ENCODE results near the gene EFCAB8. TPM values are rescaled to one million over a fixed set of nuclear protein-coding genes. Genes with fewer than 3 reads are reported as not detected.

EFCAB8 gene
- total RNA-seq, 1 experiment from 2014 or later: 0.09 TPM

DNA sequence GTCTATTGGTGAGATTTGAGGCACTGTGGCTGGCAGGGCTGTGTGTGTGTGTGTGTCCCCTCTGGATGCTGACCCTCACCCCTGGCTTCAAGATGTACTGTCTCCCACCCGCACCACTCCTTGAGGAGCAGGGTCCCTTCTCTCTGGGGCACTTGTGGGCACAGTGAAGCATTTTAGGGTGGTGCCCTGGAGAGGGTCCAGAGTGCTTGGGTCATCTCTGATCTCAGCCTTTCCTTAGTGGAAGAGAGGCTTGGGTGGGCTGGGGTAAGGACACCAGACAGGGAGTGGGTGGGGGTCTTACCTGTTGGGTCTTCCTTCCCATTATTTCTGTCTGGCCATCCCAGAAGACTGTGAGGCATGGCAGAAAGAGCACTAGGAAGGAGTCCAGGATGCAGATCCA lies 66.1 kb downstream of the EFCAB8 start:
- Histone ChIP-seq H4K91ac (ENCODE audit: insufficient read length, low read depth, low read length) (no peak overlapping the region), H3K9ac (ENCODE audit: extremely low read depth, insufficient read length, low read length) (no peak overlapping the region), H4K8ac (replicated peaks; ENCODE audit: insufficient read length, low read depth, low read length) (no peak overlapping the region), H3K9me3 (ENCODE audit: control insufficient read depth, low read depth, low read length) (no peaks in the 10 kb centered on the region), H2BK15ac (ENCODE audit: low read depth, low read length) (no peak overlapping the region), H3K79me1 (ENCODE audit: insufficient read depth, low read depth, low read length, poor library complexity, severe bottlenecking) (no peaks in the 10 kb centered on the region), H3K4ac (ENCODE audit: low read depth, low read length) (no peak overlapping the region), H3K27ac (ENCODE audit: insufficient read length, low read depth, low read length) (no peak overlapping the region), H3K4me2 (ENCODE audit: insufficient read depth, insufficient read length, low read length) (no peak overlapping the region), H3T11ph (ENCODE audit: low read length) (no peak overlapping the region), H2BK5ac (ENCODE audit: insufficient read length, low read length) (no peak overlapping the region), H3K27me3 (ENCODE audit: insufficient read depth, low read length) (no peaks in the 10 kb centered on the region), H2AFZ (ENCODE audit: low read length) (no peak overlapping the region), H2BK120ac (ENCODE audit: low read depth, low read length, poor library complexity, severe bottlenecking) (no peak overlapping the region), H3K4me1 (ENCODE audit: insufficient read depth, low read length) (no peaks in the 10 kb centered on the region), H3K23ac (ENCODE audit: insufficient read length, low read depth, low read length) (no peak overlapping the region), H3K79me2 (ENCODE audit: insufficient read depth, low read length) (no peaks in the 10 kb centered on the region), H3K56ac (ENCODE audit: insufficient read length, low read depth, low read length) (no peak overlapping the region), H3K14ac (ENCODE audit: insufficient read depth, low read length) (no peak overlapping the region), H2BK20ac (ENCODE audit: low read depth, low read length, poor library complexity, severe bottlenecking) (no peak overlapping the region), H2AK5ac (ENCODE audit: insufficient read length, low read length) (no peak overlapping the region), H2BK12ac (ENCODE audit: insufficient read length, low read depth, low read length) (no peak overlapping the region), H3K18ac (ENCODE audit: insufficient read length, low read depth, low read length) (no peak overlapping the region), H4K5ac (ENCODE audit: insufficient read length, low read depth, low read length) (no peak overlapping the region), H4K20me1 (ENCODE audit: control insufficient read depth, insufficient read depth, insufficient read length) (no peaks in the 10 kb centered on the region), H3K23me2 (ENCODE audit: insufficient read length, low read depth, low read length, poor library complexity, severe bottlenecking) (no peaks in the 10 kb centered on the region)
- Mint-ChIP-seq H3K4me1 (peaks cover 3 to 4% of the 10 kb centered on the region in 2 experiments; a peak in 2 of 4 replicates), H3K27ac (no peak overlapping the region), H3K36me3 (ENCODE audit: insufficient read depth in 1 of 3, low read depth in 3 of 3) (no peaks in the 10 kb centered on the region), H3K27me3 (ENCODE audit: low read depth) (peaks cover 7% of the 10 kb centered on the region), H3K4me3 (no peak overlapping the region), H3K9me3 (no peaks in the 10 kb centered on the region)
- no CpG with 5 or more reads among the region's 1 CpG for WGBS (ENCODE audit: extremely low coverage, insufficient read length, low lambda C conversion rate)
- TF ChIP-seq, protein P1, sequence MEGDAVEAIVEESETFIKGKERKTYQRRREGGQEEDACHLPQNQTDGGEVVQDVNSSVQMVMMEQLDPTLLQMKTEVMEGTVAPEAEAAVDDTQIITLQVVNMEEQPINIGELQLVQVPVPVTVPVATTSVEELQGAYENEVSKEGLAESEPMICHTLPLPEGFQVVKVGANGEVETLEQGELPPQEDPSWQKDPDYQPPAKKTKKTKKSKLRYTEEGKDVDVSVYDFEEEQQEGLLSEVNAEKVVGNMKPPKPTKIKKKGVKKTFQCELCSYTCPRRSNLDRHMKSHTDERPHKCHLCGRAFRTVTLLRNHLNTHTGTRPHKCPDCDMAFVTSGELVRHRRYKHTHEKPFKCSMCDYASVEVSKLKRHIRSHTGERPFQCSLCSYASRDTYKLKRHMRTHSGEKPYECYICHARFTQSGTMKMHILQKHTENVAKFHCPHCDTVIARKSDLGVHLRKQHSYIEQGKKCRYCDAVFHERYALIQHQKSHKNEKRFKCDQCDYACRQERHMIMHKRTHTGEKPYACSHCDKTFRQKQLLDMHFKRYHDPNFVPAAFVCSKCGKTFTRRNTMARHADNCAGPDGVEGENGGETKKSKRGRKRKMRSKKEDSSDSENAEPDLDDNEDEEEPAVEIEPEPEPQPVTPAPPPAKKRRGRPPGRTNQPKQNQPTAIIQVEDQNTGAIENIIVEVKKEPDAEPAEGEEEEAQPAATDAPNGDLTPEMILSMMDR (conservative IDR thresholded peaks at IDR 0.05): no peak
- DNase-seq: no peak

All from H9 (cell line).